D721Med (cell line): ENCODE measurements around the gene RREB1.

Experiments
- DNase-seq: peaks from one replicate; pipeline ENCODE4 v3.0.0; 2011; ENCODE audit warnings: low spot score; ENCODE audit not compliant: insufficient read length
- FAIRE-seq: peaks from 2 replicates; lab custom pipeline; 2011; peaks lifted over from hg19 to GRCh38; lab: Jason Lieb, UNC
- CTCF ChIP-seq: IDR thresholded peaks from 2 replicates; pipeline ENCODE4 v1.5.1; 2012; ENCODE audit warnings: mild to moderate bottlenecking, control low read depth; ENCODE audit not compliant: insufficient read depth; ENCODE audit errors: missing control alignments

The RREB1 gene

GRCh38 chr6:7285416-7285815 is 177.7 kb downstream of the RREB1 start:
- FAIRE-seq (no peak), DNase-seq (no peak)
- no peak for TF ChIP-seq CTCF

GRCh38 chr6:7290079-7290478 is 182.3 kb downstream of the RREB1 start:
- DNase-seq = no peak
- no peak for FAIRE-seq
- TF ChIP-seq CTCF = no peak

GRCh38 chr6:7292596-7293255 is 185.0 kb downstream of the RREB1 start:
- no peak for FAIRE-seq
- no peak for TF ChIP-seq CTCF
- no peak for DNase-seq

- FAIRE-seq (no peak), DNase-seq (no peak)
- no peak for TF ChIP-seq CTCF
These were observed 188.2 kb downstream of the RREB1 start for GRCh38 chr6:7295916-7296315.

- DNase-seq (no peak), FAIRE-seq (no peak)
- TF ChIP-seq CTCF = no peak
These were observed 188.8 kb downstream of the RREB1 start for GRCh38 chr6:7296602-7297001.

- no peak for FAIRE-seq
- DNase-seq = no peak
- TF ChIP-seq CTCF = no peak
These were observed 190.4 kb downstream of the RREB1 start for GRCh38 chr6:7298113-7298512.

- no peak for TF ChIP-seq CTCF
- DNase-seq = no peak
- no peak for FAIRE-seq
These were observed 193.2 kb downstream of the RREB1 start for GRCh38 chr6:7300926-7301325.
